Subcutaneous adipose tissue (tissue), 4 donors: ENCODE measurements around the gene PPP1R7. TPM values are rescaled to one million over a fixed set of nuclear protein-coding genes. Genes with fewer than 3 reads are reported as not detected.

Source experiments
- total RNA-seq, 4 donors: library from RNA; depleted of rRNA; stranded (reverse); fragments of >200 nt; gene quantifications; one replicate each; pipeline ENCODE4 v1.1.0, GENCODE V29; 2016
- TF ChIP-seq, protein P1 (sequence below): fragments of 450-650 bp; IDR thresholded peaks from one replicate; pipeline ENCODE4 v1.5.1; 2016; ENCODE audit warnings: low read depth, mild to moderate bottlenecking, control low read depth, antibody characterized with exemption, moderate library complexity

PPP1R7 gene
- total RNA-seq, 4 donors from 2014 or later: 38.8 to 48.1 (median 40.3) TPM

- TF ChIP-seq, protein P1, sequence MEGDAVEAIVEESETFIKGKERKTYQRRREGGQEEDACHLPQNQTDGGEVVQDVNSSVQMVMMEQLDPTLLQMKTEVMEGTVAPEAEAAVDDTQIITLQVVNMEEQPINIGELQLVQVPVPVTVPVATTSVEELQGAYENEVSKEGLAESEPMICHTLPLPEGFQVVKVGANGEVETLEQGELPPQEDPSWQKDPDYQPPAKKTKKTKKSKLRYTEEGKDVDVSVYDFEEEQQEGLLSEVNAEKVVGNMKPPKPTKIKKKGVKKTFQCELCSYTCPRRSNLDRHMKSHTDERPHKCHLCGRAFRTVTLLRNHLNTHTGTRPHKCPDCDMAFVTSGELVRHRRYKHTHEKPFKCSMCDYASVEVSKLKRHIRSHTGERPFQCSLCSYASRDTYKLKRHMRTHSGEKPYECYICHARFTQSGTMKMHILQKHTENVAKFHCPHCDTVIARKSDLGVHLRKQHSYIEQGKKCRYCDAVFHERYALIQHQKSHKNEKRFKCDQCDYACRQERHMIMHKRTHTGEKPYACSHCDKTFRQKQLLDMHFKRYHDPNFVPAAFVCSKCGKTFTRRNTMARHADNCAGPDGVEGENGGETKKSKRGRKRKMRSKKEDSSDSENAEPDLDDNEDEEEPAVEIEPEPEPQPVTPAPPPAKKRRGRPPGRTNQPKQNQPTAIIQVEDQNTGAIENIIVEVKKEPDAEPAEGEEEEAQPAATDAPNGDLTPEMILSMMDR: no peak
These were observed 40.8 kb upstream of the PPP1R7 start for GRCh38 chr2:241109210-241110088.

DNA sequence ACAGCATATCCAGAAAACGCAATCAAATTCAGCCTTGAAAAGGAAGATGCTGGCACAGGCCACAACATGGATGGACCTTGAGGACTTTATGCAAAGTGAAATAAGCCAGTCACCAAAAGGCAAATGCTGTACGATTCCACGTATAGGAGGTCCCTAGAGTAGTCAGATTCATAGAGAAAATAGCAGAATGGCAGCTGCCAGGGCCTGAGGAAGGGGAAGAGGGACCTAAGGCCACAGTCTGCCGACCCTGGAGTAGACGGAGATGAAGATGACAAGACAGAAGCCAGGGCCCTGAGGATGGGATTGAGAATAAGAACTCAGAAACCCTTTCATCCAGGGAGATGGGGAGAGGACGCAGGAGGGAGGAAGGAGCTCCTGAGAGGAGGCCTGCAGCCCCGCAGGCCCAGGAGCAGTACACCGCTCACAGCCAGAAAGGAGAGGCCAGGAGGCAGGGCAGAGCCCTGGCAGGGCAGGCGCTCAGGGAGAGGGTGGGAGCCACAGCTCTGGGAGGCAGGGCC is 40.1 kb upstream of the PPP1R7 start:
- TF ChIP-seq, protein P1: no peak

- TF ChIP-seq, protein P1: no peak
These were observed 39.4 kb upstream of the PPP1R7 start for GRCh38 chr2:241110607-241111439.

- TF ChIP-seq, protein P1: no peak
These were observed 38.8 kb upstream of the PPP1R7 start for GRCh38 chr2:241111440-241111805.

DNA sequence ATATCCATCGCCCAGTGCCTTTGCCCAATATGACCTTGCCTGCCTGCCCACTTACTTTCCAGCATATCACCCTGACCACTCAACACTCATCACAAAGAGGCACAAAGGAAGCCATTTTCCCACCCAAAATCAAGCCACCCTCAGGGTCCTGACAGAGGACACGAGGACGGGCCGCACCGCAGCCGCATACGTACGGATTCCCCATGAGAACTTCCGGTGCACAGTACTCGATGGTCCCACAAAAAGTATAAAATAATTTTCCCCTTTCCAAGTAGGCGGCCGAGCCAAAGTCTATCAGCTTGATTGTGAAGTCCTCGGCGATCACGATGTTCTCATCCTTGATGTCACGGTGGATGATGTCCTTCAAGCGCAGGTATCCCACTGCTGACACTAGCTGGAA is 38.2 kb upstream of the PPP1R7 start:
- TF ChIP-seq, protein P1: no peak

DNA sequence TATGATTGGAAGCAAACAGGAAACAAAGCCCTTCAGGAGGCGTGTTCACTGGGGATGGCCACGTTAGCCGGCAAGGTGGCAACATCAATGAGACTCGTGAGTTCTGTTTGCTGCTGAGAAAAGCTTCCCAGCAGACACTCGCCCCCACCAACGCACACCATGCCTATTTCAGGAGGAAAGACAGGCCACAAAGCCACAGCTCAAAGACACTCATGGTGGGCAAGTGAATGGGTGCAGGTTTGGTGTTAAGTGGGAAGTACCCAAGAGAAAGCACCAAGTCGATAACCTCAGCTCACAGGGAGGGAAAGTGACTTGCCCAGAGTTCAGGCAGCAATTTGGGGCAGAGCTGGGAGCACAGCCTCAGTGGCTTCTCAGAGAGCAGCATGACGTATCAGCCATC is 37.7 kb upstream of the PPP1R7 start:
- TF ChIP-seq, protein P1: no peak

GRCh38 chr2:241114836-241115235 is 35.4 kb upstream of the PPP1R7 start:
- TF ChIP-seq, protein P1: no peak
